ENCODE measurements around the gene ABLIM1.

GRCh38 chr10:114489521-114490310, 168.4 kb downstream of the ABLIM1 start:
- TF ChIP-seq CTCF (IDR thresholded peaks at IDR 0.05 in 4 of 5, conservative IDR thresholded peaks at IDR 0.05 in 1 of 5) (no peak), POLR2A (IDR thresholded peaks at IDR 0.05) (no peak)
